Fibroblast of the aortic adventitia (primary cell): ENCODE results near the gene PHOX2A. TPM values are rescaled to one million over a fixed set of nuclear protein-coding genes. Genes with fewer than 3 reads are reported as not detected.

Experiments
- DNase-seq: peaks from one replicate; pipeline ENCODE4 v3.0.0-alpha.2; 2010; ENCODE audit warnings: low read depth
- H3K4me3 ChIP-seq: 2 replicates; pipeline ENCODE4 v1.5.1; 2011; ENCODE audit warnings: low read depth, mild to moderate bottlenecking, control low read depth, low read length, moderate library complexity
- total RNA-seq: library from RNA; depleted of rRNA; stranded (reverse); fragments of >200 nt; gene quantifications from 2 replicates; pipeline ENCODE4 v1.2.3, GENCODE V29; 2012; ENCODE audit warnings: low replicate concordance
- TF ChIP-seq, protein P1 (sequence below): IDR thresholded peaks from 2 replicates; pipeline ENCODE4 v1.5.1; 2011; ENCODE audit warnings: mild to moderate bottlenecking, low read length, control low read depth, inconsistent platforms; ENCODE audit not compliant: insufficient read depth

PHOX2A gene
- total RNA-seq, 1 donor: not detected

DNA sequence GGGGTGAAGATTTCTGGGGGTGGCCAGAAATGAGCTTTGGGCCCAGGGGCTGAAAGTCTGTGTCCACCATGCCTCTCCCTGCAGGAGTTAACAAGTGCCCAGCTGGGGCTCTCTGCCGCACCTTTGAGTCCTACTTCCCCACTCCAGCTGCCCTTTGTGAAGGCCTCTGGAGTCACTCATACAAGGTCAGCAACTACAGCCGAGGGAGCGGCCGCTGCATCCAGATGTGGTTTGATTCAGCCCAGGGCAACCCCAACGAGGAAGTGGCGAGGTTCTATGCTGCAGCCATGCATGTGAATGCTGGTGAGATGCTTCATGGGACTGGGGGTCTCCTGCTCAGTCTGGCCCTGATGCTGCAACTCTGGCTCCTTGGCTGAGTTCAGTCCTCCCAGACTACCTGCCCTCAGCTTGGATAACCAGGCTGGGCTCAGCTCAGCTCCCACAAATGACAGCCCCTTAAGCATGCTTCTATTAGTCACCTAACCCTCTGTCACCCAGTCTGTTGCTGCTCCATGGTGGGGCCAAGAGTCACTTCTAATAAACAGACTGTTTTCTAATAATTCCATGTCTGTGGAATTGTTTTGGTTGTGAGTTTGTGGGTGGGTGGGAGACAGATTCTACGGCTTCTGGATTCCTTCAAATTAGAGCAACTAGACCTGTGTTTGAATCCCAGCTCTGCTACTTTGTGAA lies 22.4 kb downstream of the PHOX2A start:
- DNase-seq: no peak
- H3K4me3 ChIP-seq: no peak overlapping the region
- TF ChIP-seq, protein P1, sequence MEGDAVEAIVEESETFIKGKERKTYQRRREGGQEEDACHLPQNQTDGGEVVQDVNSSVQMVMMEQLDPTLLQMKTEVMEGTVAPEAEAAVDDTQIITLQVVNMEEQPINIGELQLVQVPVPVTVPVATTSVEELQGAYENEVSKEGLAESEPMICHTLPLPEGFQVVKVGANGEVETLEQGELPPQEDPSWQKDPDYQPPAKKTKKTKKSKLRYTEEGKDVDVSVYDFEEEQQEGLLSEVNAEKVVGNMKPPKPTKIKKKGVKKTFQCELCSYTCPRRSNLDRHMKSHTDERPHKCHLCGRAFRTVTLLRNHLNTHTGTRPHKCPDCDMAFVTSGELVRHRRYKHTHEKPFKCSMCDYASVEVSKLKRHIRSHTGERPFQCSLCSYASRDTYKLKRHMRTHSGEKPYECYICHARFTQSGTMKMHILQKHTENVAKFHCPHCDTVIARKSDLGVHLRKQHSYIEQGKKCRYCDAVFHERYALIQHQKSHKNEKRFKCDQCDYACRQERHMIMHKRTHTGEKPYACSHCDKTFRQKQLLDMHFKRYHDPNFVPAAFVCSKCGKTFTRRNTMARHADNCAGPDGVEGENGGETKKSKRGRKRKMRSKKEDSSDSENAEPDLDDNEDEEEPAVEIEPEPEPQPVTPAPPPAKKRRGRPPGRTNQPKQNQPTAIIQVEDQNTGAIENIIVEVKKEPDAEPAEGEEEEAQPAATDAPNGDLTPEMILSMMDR: no peak

GRCh38 chr11:72220696-72221363 lies 23.1 kb downstream of the PHOX2A start:
- no peak overlapping the region for H3K4me3 ChIP-seq
- no peak for DNase-seq
- TF ChIP-seq, protein P1: no peak

- H3K4me3 ChIP-seq: no peak overlapping the region
- TF ChIP-seq, protein P1: no peak
- DNase-seq: no peak
These were observed 25.7 kb downstream of the PHOX2A start for GRCh38 chr11:72218251-72218745.

GRCh38 chr11:72217841-72218240 lies 26.1 kb downstream of the PHOX2A start:
- no peak overlapping the region for H3K4me3 ChIP-seq
- DNase-seq: no peak
- TF ChIP-seq, protein P1: no peak

DNA sequence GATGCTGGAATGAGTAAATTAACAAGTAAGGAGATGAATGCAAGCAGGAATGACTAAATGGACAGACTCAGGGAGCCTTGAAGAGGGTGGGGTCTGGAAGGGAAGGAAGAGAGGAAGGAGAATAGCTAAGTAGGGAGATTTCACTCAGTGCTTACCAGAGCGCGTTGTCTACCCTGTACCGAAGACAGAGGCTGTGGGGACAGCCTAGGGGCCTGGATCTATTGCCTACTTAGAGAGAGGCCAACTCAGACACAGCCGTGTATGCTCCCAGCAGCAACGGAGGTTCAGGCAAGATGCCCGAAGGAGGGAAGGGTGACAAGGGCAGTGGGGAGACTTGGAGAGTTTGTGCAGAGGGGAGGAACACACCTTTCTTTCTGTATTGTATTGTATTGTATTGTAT lies 27.3 kb downstream of the PHOX2A start, which contains the start of gene FOLR2:
Gene FOLR2, plus strand, starts transcription at position 157 of the 400 bp plus-strand sequence. CDS start 1,791 bp downstream, outside the sequence.
- TF ChIP-seq, protein P1: no peak
- H3K4me3 ChIP-seq: no peak within 1 kb of the TSS
- DNase-seq: no peak

GRCh38 chr11:72209101-72209500 lies 34.9 kb downstream of the PHOX2A start:
- TF ChIP-seq, protein P1: no peak
- no peak for DNase-seq
- no peak overlapping the region for H3K4me3 ChIP-seq
